CD4-positive, alpha-beta T cell (primary cell): ENCODE measurements around the gene RHOXF2. TPM values are rescaled to one million over a fixed set of nuclear protein-coding genes. Genes with fewer than 3 reads are reported as not detected.
"Not testable (repeated sequence)": the region's sequence is repeated elsewhere in the genome, so short reads cannot be mapped to it uniquely, and the experiment has no call there.

ENCODE experiments used
- ATAC-seq: fragments of 200-7000 bp; cut with Tn5 transposase; one replicate; pipeline ENCODE4 v1.10.0; 2022; ENCODE audit warnings: mild to moderate bottlenecking; ENCODE audit not compliant: poor library complexity
- CTCF ChIA-PET: fragments of 350-600 bp; sonication (Branson Sonifier 250); formaldehyde crosslinking; loops from one replicate; lab custom pipeline; 2021; ENCODE audit warnings: antibody characterized with exemption, inconsistent platforms; lab: Charles Lee
- POLR2A ChIA-PET: fragments of 350-600 bp; sonication (Branson Sonifier 250); formaldehyde crosslinking; loops from one replicate; lab custom pipeline; 2021; ENCODE audit warnings: antibody characterized with exemption, inconsistent platforms; lab: Charles Lee
- DNase-seq, 14 experiments: peaks; one replicate each; pipeline ENCODE4 v3.0.0-alpha.2; 2013 to 2020; ENCODE audit warnings: mixed read lengths in 2 of 14
- H3K27ac ChIP-seq, 2 donors: one replicate each; pipeline versions ENCODE4 v1.5.1 to v1.7.0; 2013; ENCODE audit warnings: low read length in 2 of 2, low read depth in 1 of 2, mild to moderate bottlenecking in 1 of 2
- H3K27me3 ChIP-seq, 2 experiments: 1 replicate in 1 of 2; 2 replicates in 1 of 2; pipeline versions ENCODE4 v1.6.1 to v1.7.0; 2013; ENCODE audit warnings: low read length in 2 of 2, control low read depth in 1 of 2, mild to moderate bottlenecking in 1 of 2, moderate library complexity in 1 of 2; ENCODE audit not compliant: insufficient read depth in 2 of 2, control insufficient read depth in 1 of 2
- H3K36me3 ChIP-seq: one replicate; pipeline ENCODE4 v1.6.1; 2013; ENCODE audit warnings: low read length, control low read depth; ENCODE audit not compliant: insufficient read depth
- H3K4me1 ChIP-seq: one replicate; pipeline ENCODE4 v1.6.1; 2013; ENCODE audit warnings: low read length, control low read depth; ENCODE audit not compliant: insufficient read depth
- H3K4me3 ChIP-seq: one replicate; pipeline ENCODE4 v1.5.1; 2013; ENCODE audit warnings: mild to moderate bottlenecking, low read length, moderate library complexity
- H3K9me3 ChIP-seq, 2 experiments: 1 replicate in 1 of 2; 2 replicates in 1 of 2; pipeline versions ENCODE4 v1.6.1 to v1.7.0; 2013; ENCODE audit warnings: low read length in 2 of 2, mild to moderate bottlenecking in 2 of 2, control low read depth in 1 of 2, moderate library complexity in 1 of 2; ENCODE audit not compliant: control insufficient read depth in 1 of 2, insufficient read depth in 1 of 2
- H3K27ac Mint-ChIP-seq: one replicate; pipeline ENCODE4 v1.8.0; 2020; ENCODE audit warnings: mixed read lengths
- H3K27me3 Mint-ChIP-seq: one replicate; pipeline ENCODE4 v1.8.0; 2021; ENCODE audit warnings: mixed read lengths
- H3K36me3 Mint-ChIP-seq: one replicate; pipeline ENCODE4 v1.8.0; 2021; ENCODE audit warnings: low read depth, mixed read lengths
- H3K4me1 Mint-ChIP-seq: one replicate; pipeline ENCODE4 v1.8.0; 2021; ENCODE audit warnings: low read depth, mixed read lengths
- H3K4me3 Mint-ChIP-seq: one replicate; pipeline ENCODE4 v1.8.0; 2020; ENCODE audit warnings: mild to moderate bottlenecking, mixed read lengths
- H3K9me3 Mint-ChIP-seq: one replicate; pipeline ENCODE4 v1.8.0; 2020; ENCODE audit warnings: mixed read lengths
- CTCF ChIP-seq: fragments of 200-600 bp; IDR thresholded peaks from one replicate; pipeline ENCODE4 v1.8.0; 2022; ENCODE audit warnings: antibody characterized with exemption, mild to moderate bottlenecking
- intact Hi-C, 2 experiments: fragments of 100-400 bp; cut with DNase I in 1 of 2; cut with micrococcal nuclease in 1 of 2; formaldehyde crosslinking; loops; one replicate each; pipeline versions ENCODE4 v1.15.1 to v1.9.0; 2023 to 2025; cut with DNase I, micrococcal nuclease
- total RNA-seq, 174 experiments: library from RNA in 2 of 174; stranded (reverse) in 2 of 174; gene quantifications; one replicate each; pipeline ENCODE4 v1.2.3 and lab custom pipeline; 2021 to 2026

Gene RHOXF2
- total RNA-seq, 2 experiments from 2014 or later: not detected

- intact Hi-C loops: no loop called here
- no peak for TF ChIP-seq CTCF
- no peaks in the 10 kb centered on the region for H3K4me1 ChIP-seq
- no peaks in the 10 kb centered on the region for H3K27me3 Mint-ChIP-seq
- ChIA-PET POLR2A (no interaction called here), CTCF (no interaction called here)
- H3K36me3 Mint-ChIP-seq: no peaks in the 10 kb centered on the region
- no peak within 1 kb of the TSS for H3K27ac Mint-ChIP-seq
- H3K4me3 Mint-ChIP-seq: no peak within 1 kb of the TSS
- H3K4me3 ChIP-seq: no peak within 1 kb of the TSS
- H3K9me3 Mint-ChIP-seq: no peaks in the 10 kb centered on the region
- H3K36me3 ChIP-seq: no peaks in the 10 kb centered on the region
- no peak within 1 kb of the TSS for H3K27ac ChIP-seq
- no peaks in the 10 kb centered on the region for H3K4me1 Mint-ChIP-seq
- H3K27me3 ChIP-seq: no peaks in the 10 kb centered on the region
- no peaks in the 10 kb centered on the region for H3K9me3 ChIP-seq
- ATAC-seq (no peak), DNase-seq (no peak)
These were observed 42.9 kb upstream of the RHOXF2 start, which contains the start of gene RHOXF1 for GRCh38 chrX:120115438-120115963. Gene RHOXF1, minus strand, starts transcription at chrX:120115913. Its CDS starts 51 bp downstream, at chrX:120115862.

GRCh38 chrX:120120223-120120622, 38.2 kb upstream of the RHOXF2 start:
- Histone ChIP-seq H3K4me3 (no peak overlapping the region), H3K9me3 (no peaks in the 10 kb centered on the region), H3K36me3 (no peaks in the 10 kb centered on the region), H3K4me1 (no peaks in the 10 kb centered on the region), H3K27me3 (no peaks in the 10 kb centered on the region), H3K27ac (no peak overlapping the region)
- ChIA-PET POLR2A (no interaction called here), CTCF (no interaction called here)
- TF ChIP-seq CTCF: no peak
- no peak for DNase-seq
- Mint-ChIP-seq H3K36me3 (no peaks in the 10 kb centered on the region), H3K4me3 (no peak overlapping the region), H3K27ac (no peak overlapping the region), H3K27me3 (no peaks in the 10 kb centered on the region), H3K4me1 (no peaks in the 10 kb centered on the region), H3K9me3 (no peaks in the 10 kb centered on the region)
- intact Hi-C loops: no loop called here
- no peak for ATAC-seq

- ATAC-seq (no peak), DNase-seq (no peak)
- Mint-ChIP-seq H3K4me1 (no peaks in the 10 kb centered on the region), H3K9me3 (no peaks in the 10 kb centered on the region), H3K4me3 (no peak overlapping the region), H3K27me3 (no peaks in the 10 kb centered on the region), H3K27ac (no peak overlapping the region), H3K36me3 (no peaks in the 10 kb centered on the region)
- Histone ChIP-seq H3K4me1 (no peaks in the 10 kb centered on the region), H3K27me3 (no peaks in the 10 kb centered on the region), H3K27ac (no peak overlapping the region), H3K4me3 (no peak overlapping the region), H3K36me3 (no peaks in the 10 kb centered on the region), H3K9me3 (no peaks in the 10 kb centered on the region)
- intact Hi-C loops: no loop called here
- ChIA-PET CTCF (no interaction called here), POLR2A (interaction anchor here (0.6 kb wide), 1 partner anchor 335 kb away, joined by 3 read pairs; no protein-coding TSS in a partner anchor)
- no peak for TF ChIP-seq CTCF
These were observed 33.0 kb upstream of the RHOXF2 start for GRCh38 chrX:120125444-120125843.

- H3K36me3 Mint-ChIP-seq, ATAC-seq, H3K4me3 Mint-ChIP-seq, CTCF ChIA-PET, H3K4me3 ChIP-seq, H3K27me3 ChIP-seq, H3K36me3 ChIP-seq, POLR2A ChIA-PET, H3K9me3 Mint-ChIP-seq, H3K4me1 ChIP-seq, intact Hi-C loops, DNase-seq, H3K27ac ChIP-seq, H3K4me1 Mint-ChIP-seq, H3K9me3 ChIP-seq, H3K27me3 Mint-ChIP-seq, H3K27ac Mint-ChIP-seq: not testable (repeated sequence)
These were observed 30.0 kb upstream of the RHOXF2 start for GRCh38 chrX:120128306-120128846.
